Measurements from ENCODE around the gene STPG3. TPM values are rescaled to one million over a fixed set of nuclear protein-coding genes. Genes with fewer than 3 reads are reported as not detected.
"Not testable (repeated sequence)": the region's sequence is repeated elsewhere in the genome, so short reads cannot be mapped to it uniquely, and the experiment has no call there.

Gene STPG3
- total RNA-seq, 2 experiments from 2014 or later = not detected

GRCh38 chr9:137252555-137253506 is 1.7 kb downstream of the STPG3 start:
- CTCF ChIA-PET = interaction anchor here (0.9 to 1.2 kb wide), 2 partner anchors 18 to 224 kb away, joined by 3 read pairs; partner anchors contain the start of gene ABCA2
- POLR2A ChIA-PET = interaction anchor here (1.4 to 4.4 kb wide), 2 partner anchors 11 to 31 kb away, joined by 4 to 60 read pairs; partner anchors contain the start of genes RNF208 and TUBB4B

- POLR2A ChIA-PET = interaction anchor here (0.5 to 4.4 kb wide), 6 partner anchors 12 to 65 kb away, joined by 3 to 60 read pairs (median 4); partner anchors contain the start of genes RNF208, TOR4A and TUBB4B
- CTCF ChIA-PET = interaction anchor here (0.9 to 1.8 kb wide), 5 partner anchors 13 to 225 kb away, joined by 3 to 16 read pairs (median 3); partner anchors contain the start of genes ABCA2 and TUBB4B
Observed at GRCh38 chr9:137253717-137254623, 2.9 kb downstream of the STPG3 start.

GRCh38 chr9:137254624-137255447 is 3.8 kb downstream of the STPG3 start, which contains the start of gene NELFB:
Gene NELFB (plus strand): TSS chr9:137255327.
- ChIA-PET CTCF (interaction anchor here (0.6 to 1.8 kb wide), 4 partner anchors 14 to 137 kb away, joined by 3 to 16 read pairs (median 6); partner anchors contain the start of gene TUBB4B), POLR2A (interaction anchor here (0.5 to 4.4 kb wide), 7 partner anchors 13 to 296 kb away, joined by 3 to 60 read pairs (median 4); partner anchors contain the start of genes RNF208, TOR4A and TUBB4B)

GRCh38 chr9:137255448-137256114 is 4.5 kb downstream of the STPG3 start:
- CTCF ChIA-PET = interaction anchor here (0.6 to 1.8 kb wide), 4 partner anchors 15 to 138 kb away, joined by 3 to 16 read pairs (median 6); partner anchors contain the start of gene TUBB4B
- POLR2A ChIA-PET = interaction anchor here (0.6 to 4.4 kb wide), 2 partner anchors 13 to 295 kb away, joined by 6 to 60 read pairs; partner anchors contain the start of gene TUBB4B

GRCh38 chr9:137256362-137256761 is 5.3 kb downstream of the STPG3 start:
- ChIA-PET POLR2A (interaction anchor here (0.5 to 4.4 kb wide), 2 partner anchors 14 to 186 kb away, joined by 4 to 60 read pairs; partner anchors contain the start of genes SAPCD2 and TUBB4B), CTCF (interaction anchor here (1.1 kb wide), 1 partner anchor 34 kb away, joined by 3 read pairs; the partner anchor contains the start of gene RNF208)

- CTCF ChIA-PET = interaction anchor here (1.1 kb wide), 1 partner anchor 34 kb away, joined by 3 read pairs; the partner anchor contains the start of gene RNF208
- POLR2A ChIA-PET = interaction anchor here (0.6 to 4.4 kb wide), 2 partner anchors 15 to 20 kb away, joined by 3 to 60 read pairs; partner anchors contain the start of genes TOR4A and TUBB4B
Observed at GRCh38 chr9:137256856-137257255, 5.8 kb downstream of the STPG3 start.

- CTCF ChIA-PET, POLR2A ChIA-PET: not testable (repeated sequence)
Observed at GRCh38 chr9:137262173-137262908, 11.3 kb downstream of the STPG3 start.

GRCh38 chr9:137262909-137263285 is 11.8 kb downstream of the STPG3 start:
- CTCF ChIA-PET = no interaction called here
- POLR2A ChIA-PET = no interaction called here

GRCh38 chr9:137263506-137263905 is 12.4 kb downstream of the STPG3 start:
- ChIA-PET POLR2A (no interaction called here), CTCF (interaction anchor here (3.1 kb wide), 1 partner anchor 27 kb away, joined by 9 read pairs; no protein-coding TSS in a partner anchor)

- ChIA-PET POLR2A (interaction anchor here (0.9 kb wide), 1 partner anchor 134 kb away, joined by 3 read pairs; no protein-coding TSS in a partner anchor), CTCF (interaction anchor here (0.7 to 3.1 kb wide), 2 partner anchors 22 to 28 kb away, joined by 3 to 9 read pairs; no protein-coding TSS in a partner anchor)
Observed at GRCh38 chr9:137264067-137264466, 13.0 kb downstream of the STPG3 start.

- CTCF ChIA-PET = interaction anchor here (3.1 kb wide), 1 partner anchor 29 kb away, joined by 9 read pairs; no protein-coding TSS in a partner anchor
- POLR2A ChIA-PET = interaction anchor here (0.6 kb wide), 1 partner anchor 179 kb away, joined by 4 read pairs; no protein-coding TSS in a partner anchor
Observed at GRCh38 chr9:137265496-137266161, 14.5 kb downstream of the STPG3 start.

- CTCF ChIA-PET = interaction anchor here (3.1 kb wide), 1 partner anchor 30 kb away, joined by 9 read pairs; no protein-coding TSS in a partner anchor
- POLR2A ChIA-PET = no interaction called here
Observed at GRCh38 chr9:137266162-137266527, 15.1 kb downstream of the STPG3 start.

GRCh38 chr9:137266585-137267453 is 15.7 kb downstream of the STPG3 start:
- ChIA-PET POLR2A (no interaction called here), CTCF (no interaction called here)

GRCh38 chr9:137267933-137268355 is 16.9 kb downstream of the STPG3 start:
- ChIA-PET POLR2A (no interaction called here), CTCF (no interaction called here)
